ENCODE measurements around the gene TBC1D22A. TPM values are rescaled to one million over a fixed set of nuclear protein-coding genes. Genes with fewer than 3 reads are reported as not detected.

The TBC1D22A gene
- total and polyA plus RNA-seq, 2 experiments from 2014 or later = 9.6 to 13.3 TPM

DNA sequence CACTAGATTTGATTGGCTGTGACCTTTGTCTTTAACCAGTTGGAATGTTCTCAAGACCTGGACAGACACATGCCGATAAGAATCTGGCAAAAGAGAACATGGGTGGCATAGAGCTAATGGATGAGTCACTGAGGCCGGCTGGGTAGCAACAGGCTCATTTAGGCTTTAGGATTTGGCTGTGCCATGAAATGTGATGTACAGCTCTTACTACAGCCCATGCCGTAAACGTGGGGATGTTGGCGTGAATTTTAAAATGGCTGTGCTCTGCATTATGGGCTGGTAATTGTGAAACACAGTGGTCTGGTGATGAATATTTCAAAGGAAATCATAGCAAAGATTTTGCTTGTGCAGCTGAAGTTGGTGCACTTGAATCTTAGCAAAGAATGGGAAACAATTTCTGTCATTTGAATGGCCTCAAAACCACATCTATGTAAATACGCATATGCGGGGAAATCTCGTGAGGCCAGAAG is 332.4 kb downstream of the TBC1D22A start:
- TF ChIP-seq, protein P1, sequence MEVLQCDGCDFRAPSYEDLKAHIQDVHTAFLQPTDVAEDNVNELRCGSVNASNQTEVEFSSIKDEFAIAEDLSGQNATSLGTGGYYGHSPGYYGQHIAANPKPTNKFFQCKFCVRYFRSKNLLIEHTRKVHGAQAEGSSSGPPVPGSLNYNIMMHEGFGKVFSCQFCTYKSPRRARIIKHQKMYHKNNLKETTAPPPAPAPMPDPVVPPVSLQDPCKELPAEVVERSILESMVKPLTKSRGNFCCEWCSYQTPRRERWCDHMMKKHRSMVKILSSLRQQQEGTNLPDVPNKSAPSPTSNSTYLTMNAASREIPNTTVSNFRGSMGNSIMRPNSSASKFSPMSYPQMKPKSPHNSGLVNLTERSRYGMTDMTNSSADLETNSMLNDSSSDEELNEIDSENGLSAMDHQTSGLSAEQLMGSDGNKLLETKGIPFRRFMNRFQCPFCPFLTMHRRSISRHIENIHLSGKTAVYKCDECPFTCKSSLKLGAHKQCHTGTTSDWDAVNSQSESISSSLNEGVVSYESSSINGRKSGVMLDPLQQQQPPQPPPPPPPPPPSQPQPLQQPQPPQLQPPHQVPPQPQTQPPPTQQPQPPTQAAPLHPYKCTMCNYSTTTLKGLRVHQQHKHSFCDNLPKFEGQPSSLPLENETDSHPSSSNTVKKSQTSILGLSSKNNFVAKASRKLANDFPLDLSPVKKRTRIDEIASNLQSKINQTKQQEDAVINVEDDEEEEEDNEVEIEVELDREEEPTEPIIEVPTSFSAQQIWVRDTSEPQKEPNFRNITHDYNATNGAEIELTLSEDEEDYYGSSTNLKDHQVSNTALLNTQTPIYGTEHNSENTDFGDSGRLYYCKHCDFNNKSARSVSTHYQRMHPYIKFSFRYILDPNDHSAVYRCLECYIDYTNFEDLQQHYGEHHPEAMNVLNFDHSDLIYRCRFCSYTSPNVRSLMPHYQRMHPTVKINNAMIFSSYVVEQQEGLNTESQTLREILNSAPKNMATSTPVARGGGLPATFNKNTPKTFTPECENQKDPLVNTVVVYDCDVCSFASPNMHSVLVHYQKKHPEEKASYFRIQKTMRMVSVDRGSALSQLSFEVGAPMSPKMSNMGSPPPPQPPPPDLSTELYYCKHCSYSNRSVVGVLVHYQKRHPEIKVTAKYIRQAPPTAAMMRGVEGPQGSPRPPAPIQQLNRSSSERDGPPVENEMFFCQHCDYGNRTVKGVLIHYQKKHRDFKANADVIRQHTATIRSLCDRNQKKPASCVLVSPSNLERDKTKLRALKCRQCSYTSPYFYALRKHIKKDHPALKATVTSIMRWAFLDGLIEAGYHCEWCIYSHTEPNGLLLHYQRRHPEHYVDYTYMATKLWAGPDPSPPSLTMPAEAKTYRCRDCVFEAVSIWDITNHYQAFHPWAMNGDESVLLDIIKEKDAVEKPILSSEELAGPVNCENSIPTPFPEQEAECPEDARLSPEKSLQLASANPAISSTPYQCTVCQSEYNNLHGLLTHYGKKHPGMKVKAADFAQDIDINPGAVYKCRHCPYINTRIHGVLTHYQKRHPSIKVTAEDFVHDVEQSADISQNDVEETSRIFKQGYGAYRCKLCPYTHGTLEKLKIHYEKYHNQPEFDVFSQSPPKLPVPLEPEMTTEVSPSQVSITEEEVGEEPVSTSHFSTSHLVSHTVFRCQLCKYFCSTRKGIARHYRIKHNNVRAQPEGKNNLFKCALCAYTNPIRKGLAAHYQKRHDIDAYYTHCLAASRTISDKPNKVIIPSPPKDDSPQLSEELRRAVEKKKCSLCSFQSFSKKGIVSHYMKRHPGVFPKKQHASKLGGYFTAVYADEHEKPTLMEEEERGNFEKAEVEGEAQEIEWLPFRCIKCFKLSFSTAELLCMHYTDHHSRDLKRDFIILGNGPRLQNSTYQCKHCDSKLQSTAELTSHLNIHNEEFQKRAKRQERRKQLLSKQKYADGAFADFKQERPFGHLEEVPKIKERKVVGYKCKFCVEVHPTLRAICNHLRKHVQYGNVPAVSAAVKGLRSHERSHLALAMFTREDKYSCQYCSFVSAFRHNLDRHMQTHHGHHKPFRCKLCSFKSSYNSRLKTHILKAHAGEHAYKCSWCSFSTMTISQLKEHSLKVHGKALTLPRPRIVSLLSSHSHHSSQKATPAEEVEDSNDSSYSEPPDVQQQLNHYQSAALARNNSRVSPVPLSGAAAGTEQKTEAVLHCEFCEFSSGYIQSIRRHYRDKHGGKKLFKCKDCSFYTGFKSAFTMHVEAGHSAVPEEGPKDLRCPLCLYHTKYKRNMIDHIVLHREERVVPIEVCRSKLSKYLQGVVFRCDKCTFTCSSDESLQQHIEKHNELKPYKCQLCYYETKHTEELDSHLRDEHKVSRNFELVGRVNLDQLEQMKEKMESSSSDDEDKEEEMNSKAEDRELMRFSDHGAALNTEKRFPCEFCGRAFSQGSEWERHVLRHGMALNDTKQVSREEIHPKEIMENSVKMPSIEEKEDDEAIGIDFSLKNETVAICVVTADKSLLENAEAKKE (CRISPR knock-in tag; IDR thresholded peaks at IDR 0.05) = no peak
- TF ChIP-seq EZH2phosphoT487 (IDR thresholded peaks at IDR 0.05; ENCODE audit: unreplicated experiment) = no peak
- TF ChIP-seq, protein P2, sequence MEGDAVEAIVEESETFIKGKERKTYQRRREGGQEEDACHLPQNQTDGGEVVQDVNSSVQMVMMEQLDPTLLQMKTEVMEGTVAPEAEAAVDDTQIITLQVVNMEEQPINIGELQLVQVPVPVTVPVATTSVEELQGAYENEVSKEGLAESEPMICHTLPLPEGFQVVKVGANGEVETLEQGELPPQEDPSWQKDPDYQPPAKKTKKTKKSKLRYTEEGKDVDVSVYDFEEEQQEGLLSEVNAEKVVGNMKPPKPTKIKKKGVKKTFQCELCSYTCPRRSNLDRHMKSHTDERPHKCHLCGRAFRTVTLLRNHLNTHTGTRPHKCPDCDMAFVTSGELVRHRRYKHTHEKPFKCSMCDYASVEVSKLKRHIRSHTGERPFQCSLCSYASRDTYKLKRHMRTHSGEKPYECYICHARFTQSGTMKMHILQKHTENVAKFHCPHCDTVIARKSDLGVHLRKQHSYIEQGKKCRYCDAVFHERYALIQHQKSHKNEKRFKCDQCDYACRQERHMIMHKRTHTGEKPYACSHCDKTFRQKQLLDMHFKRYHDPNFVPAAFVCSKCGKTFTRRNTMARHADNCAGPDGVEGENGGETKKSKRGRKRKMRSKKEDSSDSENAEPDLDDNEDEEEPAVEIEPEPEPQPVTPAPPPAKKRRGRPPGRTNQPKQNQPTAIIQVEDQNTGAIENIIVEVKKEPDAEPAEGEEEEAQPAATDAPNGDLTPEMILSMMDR (conservative IDR thresholded peaks at IDR 0.05; ENCODE audit: low read depth in 2 of 2) = no peak
- no peak for TF ChIP-seq STAT1 (IDR thresholded peaks at IDR 0.05; ENCODE audit: unreplicated experiment)
- no peak for TF ChIP-seq ZNF331 (CRISPR knock-in tag; IDR thresholded peaks at IDR 0.05; ENCODE audit: low read depth)
- no peak for TF ChIP-seq EZH2 (IDR thresholded peaks at IDR 0.05; ENCODE audit: low read depth, unreplicated experiment)
- no peak for TF ChIP-seq JUNB (IDR thresholded peaks at IDR 0.05; ENCODE audit: unreplicated experiment)
- TF ChIP-seq, protein P3, sequence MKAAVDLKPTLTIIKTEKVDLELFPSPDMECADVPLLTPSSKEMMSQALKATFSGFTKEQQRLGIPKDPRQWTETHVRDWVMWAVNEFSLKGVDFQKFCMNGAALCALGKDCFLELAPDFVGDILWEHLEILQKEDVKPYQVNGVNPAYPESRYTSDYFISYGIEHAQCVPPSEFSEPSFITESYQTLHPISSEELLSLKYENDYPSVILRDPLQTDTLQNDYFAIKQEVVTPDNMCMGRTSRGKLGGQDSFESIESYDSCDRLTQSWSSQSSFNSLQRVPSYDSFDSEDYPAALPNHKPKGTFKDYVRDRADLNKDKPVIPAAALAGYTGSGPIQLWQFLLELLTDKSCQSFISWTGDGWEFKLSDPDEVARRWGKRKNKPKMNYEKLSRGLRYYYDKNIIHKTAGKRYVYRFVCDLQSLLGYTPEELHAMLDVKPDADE (IDR thresholded peaks at IDR 0.05) = no peak
- no peak for TF ChIP-seq NANOG (IDR thresholded peaks at IDR 0.05; ENCODE audit: borderline replicate concordance)
- H3K27ac ChIP-seq (ENCODE audit: low read depth) = no peak overlapping the region
- H3K4me3 Mint-ChIP-seq = no peak overlapping the region
- ATAC-seq (no peak), DNase-seq (ENCODE audit: low spot score) (no peak)
- peaks cover 4% of the 10 kb centered on the region for H3K27me3 Mint-ChIP-seq (ENCODE audit: insufficient read depth, low read depth, poor library complexity)
- no peaks in the 10 kb centered on the region for H3K79me2 ChIP-seq (replicated peaks; ENCODE audit: insufficient read depth)
- H3K27ac Mint-ChIP-seq = no peak overlapping the region
- no peak overlapping the region for H3K4me3 ChIP-seq
- H4K20me1 ChIP-seq (replicated peaks; ENCODE audit: insufficient read depth) = 0 out of 2 replicates have a peak, but pooled peaks cover 4% of the 10 kb centered on the region
- no peaks in the 10 kb centered on the region for H3K36me3 ChIP-seq (ENCODE audit: insufficient read depth)
- H3K9me2 ChIP-seq (ENCODE audit: insufficient read depth) = no peaks in the 10 kb centered on the region
- no peak overlapping the region for H3K4me2 ChIP-seq
- no peak overlapping the region for H2AFZ ChIP-seq
- H3K36me3 Mint-ChIP-seq (ENCODE audit: low read depth) = peaks cover 10% of the 10 kb centered on the region; the same call in 1 of the 3 replicates
- peaks cover 13% of the 10 kb centered on the region for H3K9me3 Mint-ChIP-seq
- H3K27me3 ChIP-seq (ENCODE audit: insufficient read depth) = no peaks in the 10 kb centered on the region
- H3F3A ChIP-seq (replicated peaks; ENCODE audit: low read depth) = no peaks in the 10 kb centered on the region
- peaks cover 21% of the 10 kb centered on the region; the same call in 1 of the 2 replicates for H3K4me1 ChIP-seq (ENCODE audit: insufficient read depth)
- peaks cover 32% of the 10 kb centered on the region for H3K4me1 Mint-ChIP-seq
